Type B pancreatic cell (in vitro differentiated cells): ENCODE data around the gene NSD1. TPM values are rescaled to one million over a fixed set of nuclear protein-coding genes. Genes with fewer than 3 reads are reported as not detected.

ENCODE experiments used
- DNase-seq: peaks from one replicate; pipeline ENCODE4 v3.0.0; 2021; ENCODE audit warnings: mixed read lengths; ENCODE audit not compliant: unreplicated experiment; ENCODE audit errors: extremely low spot score
- H3K27ac Mint-ChIP-seq: 2 replicates; pipeline ENCODE4 v1.8.0; 2021; ENCODE audit warnings: mild to moderate bottlenecking, mixed read lengths
- H3K27me3 Mint-ChIP-seq: 2 replicates; pipeline ENCODE4 v1.8.0; 2021; ENCODE audit warnings: mixed read lengths
- H3K36me3 Mint-ChIP-seq: 2 replicates; pipeline ENCODE4 v1.8.0; 2021; ENCODE audit warnings: mixed read lengths
- H3K4me1 Mint-ChIP-seq: one replicate; pipeline ENCODE4 v1.8.0; 2021; ENCODE audit warnings: mixed read lengths; ENCODE audit not compliant: unreplicated experiment
- H3K4me3 Mint-ChIP-seq: 2 replicates; pipeline ENCODE4 v1.8.0; 2021; ENCODE audit warnings: mild to moderate bottlenecking, mixed read lengths
- H3K9me3 Mint-ChIP-seq: 2 replicates; pipeline ENCODE4 v1.8.0; 2021; ENCODE audit warnings: mixed read lengths
- total RNA-seq: library from RNA; stranded (reverse); gene quantifications from 2 replicates; pipeline ENCODE4 v1.2.1, GENCODE V29; 2021; ENCODE audit warnings: low replicate concordance
- TF ChIP-seq, protein P1 (sequence below): fragments of 200-600 bp; sonication (generic); conservative IDR thresholded peaks from 2 replicates; pipeline ENCODE4 v1.5.0; 2021; ENCODE audit warnings: antibody characterized with exemption, mild to moderate bottlenecking

Gene NSD1
- total RNA-seq, 1 donor from 2014 or later = 115 TPM

DNA sequence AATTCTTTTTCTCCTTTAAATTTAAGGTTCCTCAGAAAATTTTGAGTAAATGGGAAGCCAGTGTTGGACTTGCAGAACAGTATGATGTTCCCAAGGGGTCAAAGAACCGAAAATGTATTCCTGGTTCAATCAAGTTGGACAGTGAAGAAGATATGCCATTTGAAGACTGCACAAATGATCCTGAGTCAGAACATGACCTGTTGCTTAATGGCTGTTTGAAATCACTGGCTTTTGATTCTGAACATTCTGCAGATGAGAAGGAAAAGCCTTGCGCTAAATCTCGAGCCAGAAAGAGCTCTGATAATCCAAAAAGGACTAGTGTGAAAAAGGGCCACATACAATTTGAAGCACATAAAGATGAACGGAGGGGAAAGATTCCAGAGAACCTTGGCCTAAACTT is 76.0 kb downstream of the NSD1 start:
- no peaks in the 10 kb centered on the region for H3K4me1 Mint-ChIP-seq
- H3K27ac Mint-ChIP-seq = no peak overlapping the region
- DNase-seq = no peak
- peaks cover 37% of the 10 kb centered on the region for H3K36me3 Mint-ChIP-seq
- no peak overlapping the region for H3K4me3 Mint-ChIP-seq
- TF ChIP-seq, protein P1, sequence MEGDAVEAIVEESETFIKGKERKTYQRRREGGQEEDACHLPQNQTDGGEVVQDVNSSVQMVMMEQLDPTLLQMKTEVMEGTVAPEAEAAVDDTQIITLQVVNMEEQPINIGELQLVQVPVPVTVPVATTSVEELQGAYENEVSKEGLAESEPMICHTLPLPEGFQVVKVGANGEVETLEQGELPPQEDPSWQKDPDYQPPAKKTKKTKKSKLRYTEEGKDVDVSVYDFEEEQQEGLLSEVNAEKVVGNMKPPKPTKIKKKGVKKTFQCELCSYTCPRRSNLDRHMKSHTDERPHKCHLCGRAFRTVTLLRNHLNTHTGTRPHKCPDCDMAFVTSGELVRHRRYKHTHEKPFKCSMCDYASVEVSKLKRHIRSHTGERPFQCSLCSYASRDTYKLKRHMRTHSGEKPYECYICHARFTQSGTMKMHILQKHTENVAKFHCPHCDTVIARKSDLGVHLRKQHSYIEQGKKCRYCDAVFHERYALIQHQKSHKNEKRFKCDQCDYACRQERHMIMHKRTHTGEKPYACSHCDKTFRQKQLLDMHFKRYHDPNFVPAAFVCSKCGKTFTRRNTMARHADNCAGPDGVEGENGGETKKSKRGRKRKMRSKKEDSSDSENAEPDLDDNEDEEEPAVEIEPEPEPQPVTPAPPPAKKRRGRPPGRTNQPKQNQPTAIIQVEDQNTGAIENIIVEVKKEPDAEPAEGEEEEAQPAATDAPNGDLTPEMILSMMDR = no peak
- no peaks in the 10 kb centered on the region for H3K27me3 Mint-ChIP-seq
- no peaks in the 10 kb centered on the region for H3K9me3 Mint-ChIP-seq

DNA sequence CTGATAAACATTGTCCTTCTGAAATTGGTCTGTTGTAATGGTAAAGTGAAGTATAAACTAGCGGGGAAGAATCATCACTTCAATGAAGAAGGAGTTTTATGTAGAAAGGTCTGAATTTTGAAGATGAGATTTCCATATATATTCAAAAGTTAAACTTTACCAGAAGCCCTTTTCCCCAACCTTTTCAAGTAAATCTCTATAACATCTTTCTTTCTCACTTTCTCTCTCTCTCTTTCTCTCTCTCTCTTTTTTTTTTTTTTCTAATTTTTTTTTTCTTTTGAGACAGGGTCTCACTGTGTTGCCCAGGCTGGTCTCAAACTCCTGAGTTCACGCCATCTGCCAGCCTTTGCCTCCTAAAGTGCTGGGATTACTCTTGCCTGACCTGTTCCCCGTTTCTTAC is 78.7 kb downstream of the NSD1 start:
- TF ChIP-seq, protein P1 = no peak
- DNase-seq = no peak
- H3K4me1 Mint-ChIP-seq = no peaks in the 10 kb centered on the region
- H3K9me3 Mint-ChIP-seq = no peaks in the 10 kb centered on the region
- no peaks in the 10 kb centered on the region for H3K27me3 Mint-ChIP-seq
- peaks cover 33% of the 10 kb centered on the region for H3K36me3 Mint-ChIP-seq
- H3K4me3 Mint-ChIP-seq = no peak overlapping the region
- H3K27ac Mint-ChIP-seq = no peak overlapping the region

DNA sequence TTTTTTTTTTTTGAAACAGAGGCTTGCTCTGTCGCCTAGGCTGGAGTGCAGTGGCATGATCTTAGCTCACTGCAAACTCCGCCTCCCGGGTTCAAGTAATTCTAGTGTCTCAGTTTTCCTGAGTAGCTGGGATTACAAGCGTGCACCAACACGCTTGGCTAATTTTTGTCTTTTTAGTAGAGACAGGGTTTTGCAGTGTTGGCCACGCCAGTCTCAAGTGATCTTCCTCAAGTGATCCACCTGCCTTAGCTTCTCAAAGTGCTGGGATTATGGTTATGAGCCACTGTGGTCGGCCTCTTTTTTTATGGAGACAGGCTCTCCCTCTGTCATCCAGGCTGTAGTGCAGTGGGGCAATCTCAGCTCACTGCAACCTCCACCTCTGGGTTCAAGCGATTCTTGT is 87.0 kb downstream of the NSD1 start:
- DNase-seq = no peak
- Mint-ChIP-seq H3K27ac (no peak overlapping the region), H3K9me3 (no peaks in the 10 kb centered on the region), H3K4me3 (no peak overlapping the region), H3K4me1 (peaks cover 9% of the 10 kb centered on the region), H3K27me3 (no peaks in the 10 kb centered on the region), H3K36me3 (peaks cover 20% of the 10 kb centered on the region)
- TF ChIP-seq, protein P1 = no peak

DNA sequence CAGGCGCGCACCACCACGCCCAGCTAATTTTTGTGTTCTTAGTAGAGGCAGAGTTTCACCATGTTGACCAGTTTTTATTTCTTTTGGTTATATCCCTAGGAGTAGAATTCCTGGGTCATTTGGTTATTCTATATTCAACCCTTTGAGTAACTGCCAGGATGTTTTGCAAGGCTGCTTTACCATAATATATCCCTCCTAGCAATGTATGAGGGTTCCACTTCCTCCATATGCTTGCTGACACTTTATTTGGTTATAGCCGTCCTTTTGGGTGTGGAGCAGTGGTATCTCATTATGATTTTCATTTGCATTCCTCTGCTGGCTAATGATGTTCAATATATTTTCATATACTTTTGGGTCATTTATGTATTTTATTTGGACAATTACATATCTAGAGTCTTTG is 88.7 kb downstream of the NSD1 start:
- TF ChIP-seq, protein P1 = no peak
- peaks cover 21% of the 10 kb centered on the region for H3K36me3 Mint-ChIP-seq
- H3K27me3 Mint-ChIP-seq = no peaks in the 10 kb centered on the region
- DNase-seq = no peak
- H3K9me3 Mint-ChIP-seq = no peaks in the 10 kb centered on the region
- H3K4me1 Mint-ChIP-seq = peaks cover 9% of the 10 kb centered on the region
- H3K4me3 Mint-ChIP-seq = no peak overlapping the region
- H3K27ac Mint-ChIP-seq = no peak overlapping the region

DNA sequence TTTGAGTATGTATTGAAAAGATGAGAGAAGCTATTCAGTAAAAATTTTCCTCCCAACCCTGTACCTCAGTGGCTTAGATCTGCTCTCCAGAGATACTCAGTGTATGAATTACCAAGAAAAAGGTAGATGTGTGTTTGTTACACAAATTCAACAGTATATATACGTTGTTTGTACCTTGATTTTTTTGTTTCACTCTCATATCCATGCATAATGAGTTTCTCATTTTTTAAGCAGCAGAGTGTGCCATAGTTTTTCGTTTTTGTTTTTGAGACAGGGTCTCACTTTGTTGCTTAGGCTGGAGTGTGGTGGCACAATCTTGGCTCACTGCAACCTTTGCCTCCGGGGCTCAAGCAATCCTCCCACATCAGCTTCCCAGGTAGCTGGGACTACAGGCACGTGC is 92.2 kb downstream of the NSD1 start:
- Mint-ChIP-seq H3K9me3 (no peaks in the 10 kb centered on the region), H3K27me3 (no peaks in the 10 kb centered on the region), H3K36me3 (peaks cover 25% of the 10 kb centered on the region), H3K4me1 (peaks cover 4% of the 10 kb centered on the region), H3K4me3 (no peak overlapping the region), H3K27ac (no peak overlapping the region)
- TF ChIP-seq, protein P1 = no peak
- DNase-seq = no peak

DNA sequence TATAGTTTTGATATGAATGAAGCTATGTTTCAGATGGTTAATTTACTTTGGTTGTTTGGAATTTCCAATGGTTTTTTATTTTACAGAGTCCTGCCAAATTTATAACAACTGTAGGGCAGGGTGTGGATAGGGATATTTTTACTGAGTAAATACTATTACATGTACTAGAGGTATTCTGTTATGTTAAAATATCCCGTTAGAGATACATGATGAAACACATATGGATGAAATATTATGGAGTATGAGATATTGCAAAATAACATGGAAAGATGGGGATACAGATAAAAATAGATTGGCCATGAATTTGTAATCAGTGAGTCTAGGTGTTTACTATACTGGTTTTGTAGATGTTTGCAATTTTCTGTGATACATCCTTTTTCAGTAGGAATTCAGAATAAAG is 93.3 kb downstream of the NSD1 start:
- Mint-ChIP-seq H3K36me3 (peaks cover 21% of the 10 kb centered on the region), H3K27ac (no peak overlapping the region), H3K4me1 (no peaks in the 10 kb centered on the region), H3K4me3 (no peak overlapping the region), H3K9me3 (no peaks in the 10 kb centered on the region), H3K27me3 (no peaks in the 10 kb centered on the region)
- DNase-seq = no peak
- TF ChIP-seq, protein P1 = no peak
